ENCODE data around the gene SRCAP.
A peak's percentile ranks its signal among the peaks of the same experiment; 100 is the strongest.

The SRCAP gene

GRCh38 chr16:30750876-30751465, 52.0 kb downstream of the SRCAP start:
- DNase-seq (ENCODE audit: insufficient read length, low spot score): no peak
- FAIRE-seq: no peak

- no peak for DNase-seq (ENCODE audit: insufficient read length, low spot score)
- FAIRE-seq: no peak
Measured at GRCh38 chr16:30753596-30753995, 54.6 kb downstream of the SRCAP start.

GRCh38 chr16:30755955-30756780, 57.2 kb downstream of the SRCAP start:
- FAIRE-seq (no peak), DNase-seq (ENCODE audit: insufficient read length, low spot score) (no peak)

GRCh38 chr16:30756781-30757100, 57.8 kb downstream of the SRCAP start:
- no peak for DNase-seq (ENCODE audit: insufficient read length, low spot score)
- no peak for FAIRE-seq

GRCh38 chr16:30757316-30757715, 58.3 kb downstream of the SRCAP start:
- DNase-seq (ENCODE audit: insufficient read length, low spot score) (no peak), FAIRE-seq (no peak)

- DNase-seq (ENCODE audit: insufficient read length, low spot score): no peak
- FAIRE-seq: no peak
Measured at GRCh38 chr16:30758988-30759491, 60.1 kb downstream of the SRCAP start.

- FAIRE-seq (no peak), DNase-seq (ENCODE audit: insufficient read length, low spot score) (no peak)
Measured at GRCh38 chr16:30760001-30760559, 61.1 kb downstream of the SRCAP start.

- no peak for DNase-seq (ENCODE audit: insufficient read length, low spot score)
- FAIRE-seq: no peak
Measured at GRCh38 chr16:30760577-30761426, 61.8 kb downstream of the SRCAP start.

- peak; percentile 38 for FAIRE-seq
- no peak for DNase-seq (ENCODE audit: insufficient read length, low spot score)
Measured at GRCh38 chr16:30761427-30761927, 62.5 kb downstream of the SRCAP start.

- peak; percentile 88 for FAIRE-seq
- DNase-seq (ENCODE audit: insufficient read length, low spot score): peak; percentile 99
Measured at GRCh38 chr16:30761928-30762902, 63.2 kb downstream of the SRCAP start, which contains the start of the genes CFAP119 and RNF40. CFAP119 (minus strand) TSS chr16:30762062; CDS start chr16:30761748, 314 bp downstream. RNF40 (plus strand) TSS chr16:30762322; CDS start chr16:30762546, 224 bp downstream.

GRCh38 chr16:30762991-30763725, 64.2 kb downstream of the SRCAP start:
- FAIRE-seq: no peak

GRCh38 chr16:30764086-30764485, 65.1 kb downstream of the SRCAP start:
- no peak for FAIRE-seq
- no peak for DNase-seq (ENCODE audit: insufficient read length, low spot score)

More at GRCh38 chr16:30762991-30763725, 64.2 kb downstream of the SRCAP start:
- DNase-seq (ENCODE audit: insufficient read length, low spot score): no peak

- no peak for FAIRE-seq
- no peak for DNase-seq (ENCODE audit: insufficient read length, low spot score)
Measured at GRCh38 chr16:30764816-30765465, 66.0 kb downstream of the SRCAP start.

- no peak for DNase-seq (ENCODE audit: insufficient read length, low spot score)
- FAIRE-seq: no peak
Measured at GRCh38 chr16:30766206-30766932, 67.4 kb downstream of the SRCAP start.

- DNase-seq (ENCODE audit: insufficient read length, low spot score) (no peak), FAIRE-seq (no peak)
Measured at GRCh38 chr16:30766933-30767284, 67.9 kb downstream of the SRCAP start.

GRCh38 chr16:30767767-30768465, 68.9 kb downstream of the SRCAP start:
- FAIRE-seq: no peak
- no peak for DNase-seq (ENCODE audit: insufficient read length, low spot score)

- no peak for FAIRE-seq
- DNase-seq (ENCODE audit: insufficient read length, low spot score): no peak
Measured at GRCh38 chr16:30768583-30769181, 69.7 kb downstream of the SRCAP start.

Data from HTR-8/SVneo (cell line).